ENCODE results near the gene C1orf167.
A peak's percentile ranks its signal among the peaks of the same experiment; 100 is the strongest.

Gene C1orf167

GRCh38 chr1:11727119-11727518 is 34.9 kb upstream of the C1orf167 start:
- H3K27me3 ChIP-seq (ENCODE audit: control insufficient read depth, insufficient read depth, low read length), result no peaks in the 10 kb centered on the region
- H3K27ac ChIP-seq (ENCODE audit: low read length), result no peak overlapping the region
- no peaks in the 10 kb centered on the region for H3K36me3 ChIP-seq (ENCODE audit: control insufficient read depth, low read depth, low read length)
- H3K9ac ChIP-seq (ENCODE audit: low read length), result no peak overlapping the region
- H3K4me3 ChIP-seq (ENCODE audit: low read length), result no peak overlapping the region
- H3K9me3 ChIP-seq (ENCODE audit: control insufficient read depth, low read depth, low read length), result no peaks in the 10 kb centered on the region
- peaks cover 32% of the 10 kb centered on the region for H3K4me1 ChIP-seq (ENCODE audit: control insufficient read depth, low read depth, low read length)

DNA sequence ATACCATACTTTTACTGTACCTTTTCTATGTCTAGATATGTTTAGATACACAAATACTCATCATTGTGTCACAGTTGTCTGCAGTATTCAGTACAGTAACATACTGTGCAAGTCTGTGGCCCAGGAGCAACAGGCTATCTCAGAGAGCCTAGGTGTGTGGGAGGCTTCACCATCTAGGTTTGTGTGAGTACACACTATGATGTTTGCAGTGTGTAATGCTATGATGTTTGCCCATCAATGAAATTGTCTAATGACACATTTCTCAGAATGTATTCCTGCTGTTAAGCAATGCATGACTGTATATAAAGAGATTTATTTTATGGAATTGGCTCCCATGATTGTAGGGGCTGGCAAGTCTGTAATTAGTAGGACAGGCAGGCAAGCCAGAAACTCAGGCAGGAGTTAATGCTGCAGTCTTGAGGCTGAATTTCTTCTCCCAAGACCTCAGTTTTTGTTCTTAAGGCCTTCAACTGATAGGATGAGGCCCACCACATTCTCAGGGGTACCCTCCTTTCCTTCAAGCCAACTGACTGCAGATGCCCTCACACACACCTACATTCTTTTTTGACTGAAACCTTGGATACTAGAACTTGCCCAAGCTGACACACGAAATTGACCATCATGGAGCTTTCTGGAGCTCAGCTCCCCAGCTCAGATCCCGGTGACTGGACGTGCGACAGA is 33.7 kb upstream of the C1orf167 start:
- H3K27ac ChIP-seq (ENCODE audit: low read length), result no peak overlapping the region
- H3K4me3 ChIP-seq (ENCODE audit: low read length), result no peak overlapping the region
- H3K4me1 ChIP-seq (ENCODE audit: control insufficient read depth, low read depth, low read length), result peaks cover 37% of the 10 kb centered on the region
- no peaks in the 10 kb centered on the region for H3K27me3 ChIP-seq (ENCODE audit: control insufficient read depth, insufficient read depth, low read length)
- H3K9me3 ChIP-seq (ENCODE audit: control insufficient read depth, low read depth, low read length), result no peaks in the 10 kb centered on the region
- no peak overlapping the region for H3K9ac ChIP-seq (ENCODE audit: low read length)
- no peaks in the 10 kb centered on the region for H3K36me3 ChIP-seq (ENCODE audit: control insufficient read depth, low read depth, low read length)

DNA sequence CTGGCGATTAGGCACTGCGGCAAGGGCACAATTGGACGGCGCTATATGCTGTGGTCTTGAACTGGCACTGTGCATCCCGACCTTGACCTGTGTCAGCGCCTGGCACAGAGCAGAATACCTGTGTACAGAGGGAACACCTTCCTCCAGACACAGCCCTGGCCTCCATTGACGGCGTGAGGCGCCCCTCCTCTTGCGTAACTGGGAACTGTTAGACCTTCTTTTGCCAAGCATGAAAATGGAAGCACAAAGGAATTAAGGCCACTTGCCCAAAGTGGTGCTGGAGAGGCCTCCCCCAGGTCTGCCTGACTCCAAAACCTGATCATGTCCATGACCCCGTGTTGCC is 32.9 kb upstream of the C1orf167 start:
- H3K9me3 ChIP-seq (ENCODE audit: control insufficient read depth, low read depth, low read length), result no peaks in the 10 kb centered on the region
- peaks cover 37% of the 10 kb centered on the region for H3K4me1 ChIP-seq (ENCODE audit: control insufficient read depth, low read depth, low read length)
- no peaks in the 10 kb centered on the region for H3K27me3 ChIP-seq (ENCODE audit: control insufficient read depth, insufficient read depth, low read length)
- no peaks in the 10 kb centered on the region for H3K36me3 ChIP-seq (ENCODE audit: control insufficient read depth, low read depth, low read length)
- H3K4me3 ChIP-seq (ENCODE audit: low read length), result no peak overlapping the region
- H3K27ac ChIP-seq (ENCODE audit: low read length), result no peak overlapping the region
- H3K9ac ChIP-seq (ENCODE audit: low read length), result no peak overlapping the region

GRCh38 chr1:11729498-11730428 is 32.2 kb upstream of the C1orf167 start:
- H3K9ac ChIP-seq (ENCODE audit: low read length), result no peak overlapping the region
- no peak overlapping the region for H3K27ac ChIP-seq (ENCODE audit: low read length)
- no peak overlapping the region for H3K4me3 ChIP-seq (ENCODE audit: low read length)
- peaks cover 37% of the 10 kb centered on the region for H3K4me1 ChIP-seq (ENCODE audit: control insufficient read depth, low read depth, low read length)
- H3K27me3 ChIP-seq (ENCODE audit: control insufficient read depth, insufficient read depth, low read length), result no peaks in the 10 kb centered on the region
- H3K36me3 ChIP-seq (ENCODE audit: control insufficient read depth, low read depth, low read length), result no peaks in the 10 kb centered on the region
- no peaks in the 10 kb centered on the region for H3K9me3 ChIP-seq (ENCODE audit: control insufficient read depth, low read depth, low read length)

DNA sequence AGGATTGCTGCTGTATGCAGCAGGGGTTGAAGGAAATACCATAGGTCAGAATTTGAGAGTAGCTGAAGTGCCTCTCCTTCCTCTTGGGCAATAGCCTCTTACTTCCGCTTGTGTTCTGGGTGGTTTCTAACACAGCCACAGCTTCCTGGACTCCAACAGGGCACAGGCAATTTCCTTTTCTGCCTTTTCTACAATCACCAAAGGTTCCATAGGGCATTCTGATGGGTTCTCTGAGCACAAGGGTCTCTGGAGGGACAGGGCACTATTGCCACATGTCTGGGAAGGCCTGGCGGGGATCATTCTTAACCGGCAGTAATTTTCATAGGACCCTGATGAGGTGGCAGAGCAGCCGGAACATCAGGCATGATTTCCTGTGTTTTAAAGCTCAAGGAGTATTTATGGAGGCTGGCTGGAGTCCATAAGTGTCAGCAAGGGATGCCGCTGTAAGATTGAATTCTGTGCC is 31.5 kb upstream of the C1orf167 start:
- no peak overlapping the region for H3K9ac ChIP-seq (ENCODE audit: low read length)

GRCh38 chr1:11731691-11732283 is 30.2 kb upstream of the C1orf167 start:
- H3K27me3 ChIP-seq (ENCODE audit: control insufficient read depth, insufficient read depth, low read length), result no peaks in the 10 kb centered on the region
- H3K36me3 ChIP-seq (ENCODE audit: control insufficient read depth, low read depth, low read length), result no peaks in the 10 kb centered on the region
- no peak overlapping the region for H3K27ac ChIP-seq (ENCODE audit: low read length)
- no peak overlapping the region for H3K9ac ChIP-seq (ENCODE audit: low read length)
- peaks cover 34% of the 10 kb centered on the region for H3K4me1 ChIP-seq (ENCODE audit: control insufficient read depth, low read depth, low read length)
- no peaks in the 10 kb centered on the region for H3K9me3 ChIP-seq (ENCODE audit: control insufficient read depth, low read depth, low read length)
- H3K4me3 ChIP-seq (ENCODE audit: low read length), result no peak overlapping the region

More for the DNA sequence above, 31.5 kb upstream of the C1orf167 start:
- Histone ChIP-seq H3K36me3 (ENCODE audit: control insufficient read depth, low read depth, low read length) (no peaks in the 10 kb centered on the region), H3K27me3 (ENCODE audit: control insufficient read depth, insufficient read depth, low read length) (no peaks in the 10 kb centered on the region), H3K4me3 (ENCODE audit: low read length) (no peak overlapping the region), H3K9me3 (ENCODE audit: control insufficient read depth, low read depth, low read length) (no peaks in the 10 kb centered on the region), H3K27ac (ENCODE audit: low read length) (no peak overlapping the region), H3K4me1 (ENCODE audit: control insufficient read depth, low read depth, low read length) (peaks cover 37% of the 10 kb centered on the region)

DNA sequence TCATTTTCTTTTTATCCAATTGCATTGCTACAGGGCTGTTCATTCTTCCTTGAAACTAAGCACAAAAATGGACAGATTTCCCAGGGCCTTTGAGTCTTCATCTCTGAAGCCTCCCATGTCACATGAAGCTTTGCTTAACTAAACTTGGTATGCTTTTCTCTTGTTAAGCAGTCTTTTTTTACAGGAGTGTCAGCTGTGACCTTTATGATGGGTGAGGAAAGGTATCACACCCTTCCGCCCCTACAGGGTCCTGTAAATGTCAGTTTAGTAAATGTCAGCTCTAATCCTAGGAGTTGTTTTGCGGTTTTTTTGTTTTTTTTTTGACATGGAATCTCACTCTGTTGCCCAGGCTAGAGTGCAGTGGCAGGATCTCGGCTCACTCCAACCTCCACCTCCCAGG is 28.7 kb upstream of the C1orf167 start:
- Histone ChIP-seq H3K4me1 (ENCODE audit: control insufficient read depth, low read depth, low read length) (peaks cover 43% of the 10 kb centered on the region), H3K27me3 (ENCODE audit: control insufficient read depth, insufficient read depth, low read length) (no peaks in the 10 kb centered on the region), H3K9ac (ENCODE audit: low read length) (no peak overlapping the region), H3K27ac (ENCODE audit: low read length) (no peak overlapping the region), H3K36me3 (ENCODE audit: control insufficient read depth, low read depth, low read length) (no peaks in the 10 kb centered on the region), H3K9me3 (ENCODE audit: control insufficient read depth, low read depth, low read length) (no peaks in the 10 kb centered on the region), H3K4me3 (ENCODE audit: low read length) (no peak overlapping the region)

- H3K4me3 ChIP-seq (ENCODE audit: low read length), result peak overlapping the region; percentile 92
- peak overlapping the region; percentile 44 for H3K9ac ChIP-seq (ENCODE audit: low read length)
- no peaks in the 10 kb centered on the region for H3K27me3 ChIP-seq (ENCODE audit: control insufficient read depth, insufficient read depth, low read length)
- H3K4me1 ChIP-seq (ENCODE audit: control insufficient read depth, low read depth, low read length), result peaks cover 28% of the 10 kb centered on the region
- H3K27ac ChIP-seq (ENCODE audit: low read length), result no peak overlapping the region
- H3K36me3 ChIP-seq (ENCODE audit: control insufficient read depth, low read depth, low read length), result no peaks in the 10 kb centered on the region
- H3K9me3 ChIP-seq (ENCODE audit: control insufficient read depth, low read depth, low read length), result no peaks in the 10 kb centered on the region
Measured at GRCh38 chr1:11735531-11735853, 26.5 kb upstream of the C1orf167 start.

GRCh38 chr1:11735854-11736745 is 25.9 kb upstream of the C1orf167 start, which contains the start of gene AGTRAP:
AGTRAP (plus strand) TSS chr1:11736136; CDS start chr1:11736209, 73 bp downstream.
- H3K9me3 ChIP-seq (ENCODE audit: control insufficient read depth, low read depth, low read length), result no peaks in the 10 kb centered on the region
- H3K4me3 ChIP-seq (ENCODE audit: low read length), result peak within 1 kb of the TSS; percentile 92
- peaks cover 26% of the 10 kb centered on the region for H3K4me1 ChIP-seq (ENCODE audit: control insufficient read depth, low read depth, low read length)
- H3K27me3 ChIP-seq (ENCODE audit: control insufficient read depth, insufficient read depth, low read length), result no peaks in the 10 kb centered on the region
- peak within 1 kb of the TSS; percentile 92 for H3K9ac ChIP-seq (ENCODE audit: low read length)
- peak within 1 kb of the TSS; percentile 97 for H3K27ac ChIP-seq (ENCODE audit: low read length)
- no peaks in the 10 kb centered on the region for H3K36me3 ChIP-seq (ENCODE audit: control insufficient read depth, low read depth, low read length)

DNA sequence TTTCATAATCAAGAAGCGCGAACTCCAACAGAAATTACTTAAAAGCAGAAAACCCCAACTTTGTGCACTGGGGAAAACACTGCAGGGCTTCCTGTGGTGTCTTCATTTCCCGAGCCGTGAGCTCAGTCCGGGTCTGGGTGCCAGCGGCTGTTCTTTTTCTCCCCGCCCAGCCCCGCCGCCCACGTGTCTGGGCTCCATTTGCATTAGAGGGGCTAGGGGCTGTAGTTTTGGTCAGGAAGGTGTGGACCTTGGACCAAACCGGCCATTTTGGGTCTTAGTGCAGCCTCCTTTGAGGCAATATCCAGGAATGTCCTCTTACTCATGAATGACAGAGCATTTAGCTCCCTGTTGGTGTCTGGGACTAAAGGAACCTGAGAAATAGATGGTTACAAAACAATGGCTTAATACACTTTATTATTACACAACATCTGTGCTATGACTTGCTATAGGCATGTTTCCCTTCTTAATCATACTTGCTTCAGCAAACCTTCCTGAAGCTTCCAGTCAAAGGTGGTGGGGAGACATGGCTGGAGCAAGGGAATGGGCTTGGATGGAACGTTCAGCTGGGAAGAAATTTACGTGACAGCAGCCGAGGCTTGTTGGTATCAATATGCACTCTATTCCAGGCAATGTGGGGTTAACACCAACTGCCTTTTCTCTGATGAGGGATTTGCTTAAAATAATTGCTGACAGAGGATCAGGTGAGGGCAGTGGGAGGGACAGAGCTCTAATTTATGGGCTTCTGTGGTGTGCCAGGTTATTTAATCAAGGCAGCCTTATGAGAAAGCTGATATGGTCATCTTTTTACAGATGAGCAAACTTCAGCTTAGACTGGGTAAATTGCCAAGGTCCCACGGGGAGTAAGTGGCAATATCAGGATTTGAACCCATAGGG is 25.0 kb upstream of the C1orf167 start:
- Histone ChIP-seq H3K36me3 (ENCODE audit: control insufficient read depth, low read depth, low read length) (no peaks in the 10 kb centered on the region), H3K4me1 (ENCODE audit: control insufficient read depth, low read depth, low read length) (peaks cover 19% of the 10 kb centered on the region), H3K9me3 (ENCODE audit: control insufficient read depth, low read depth, low read length) (no peaks in the 10 kb centered on the region), H3K27me3 (ENCODE audit: control insufficient read depth, insufficient read depth, low read length) (no peaks in the 10 kb centered on the region), H3K9ac (ENCODE audit: low read length) (peak overlapping the region; percentile 92), H3K4me3 (ENCODE audit: low read length) (peak overlapping the region; percentile 92), H3K27ac (ENCODE audit: low read length) (peak overlapping the region; percentile 97)

Measured in iPS-18a (cell line).